GM23338 (cell line): ENCODE data around the gene ACAD11. TPM values are rescaled to one million over a fixed set of nuclear protein-coding genes. Genes with fewer than 3 reads are reported as not detected.
A peak's percentile ranks its signal among the peaks of the same experiment; 100 is the strongest.

Experiments used
- ATAC-seq: fragments of 200-7000 bp; cut with Tn5 transposase; 3 replicates; pipeline ENCODE4 v1.9.1; 2020
- DNase-seq: peaks from one replicate; pipeline ENCODE4 v3.0.0-alpha.2; 2015; ENCODE audit warnings: low spot score
- H2AFZ ChIP-seq: fragments of 200-600 bp; sonication (generic); 2 replicates; pipeline ENCODE4 v1.8.0; 2016; ENCODE audit warnings: antibody characterized with exemption, mild to moderate bottlenecking, moderate library complexity
- H3F3A ChIP-seq: fragments of 200-600 bp; sonication (generic); replicated peaks from 2 replicates; pipeline ENCODE4 v1.8.0; 2017; ENCODE audit warnings: antibody characterized with exemption, mixed run types, low read depth
- H3K27ac ChIP-seq: fragments of 200-600 bp; sonication (generic); 2 replicates; pipeline ENCODE4 v1.6.1; 2016; ENCODE audit warnings: low read depth
- H3K27me3 ChIP-seq: fragments of 200-600 bp; sonication (generic); 2 replicates; pipeline ENCODE4 v1.8.0; 2016; ENCODE audit warnings: mild to moderate bottlenecking, mixed run types, moderate library complexity; ENCODE audit not compliant: insufficient read depth
- H3K36me3 ChIP-seq: fragments of 200-600 bp; sonication (generic); 2 replicates; pipeline ENCODE4 v1.8.0; 2016; ENCODE audit warnings: mild to moderate bottlenecking; ENCODE audit not compliant: insufficient read depth
- H3K4me1 ChIP-seq: fragments of 200-600 bp; sonication (generic); 2 replicates; pipeline ENCODE4 v1.8.0; 2016; ENCODE audit warnings: mild to moderate bottlenecking, moderate library complexity; ENCODE audit not compliant: insufficient read depth
- H3K4me2 ChIP-seq: fragments of 200-600 bp; sonication (generic); 2 replicates; pipeline ENCODE4 v1.7.1; 2017; ENCODE audit warnings: mixed run types
- H3K4me3 ChIP-seq: fragments of 200-600 bp; sonication (generic); 2 replicates; pipeline ENCODE4 v1.6.1; 2016; ENCODE audit warnings: mixed run types
- H3K79me2 ChIP-seq: fragments of 200-600 bp; sonication (generic); replicated peaks from 2 replicates; pipeline ENCODE4 v1.8.0; 2017; ENCODE audit warnings: mild to moderate bottlenecking; ENCODE audit not compliant: insufficient read depth
- H3K9me2 ChIP-seq: fragments of 200-600 bp; sonication (generic); 2 replicates; pipeline ENCODE4 v1.8.0; 2017; ENCODE audit not compliant: insufficient read depth
- H4K20me1 ChIP-seq: fragments of 200-600 bp; sonication (generic); replicated peaks from 2 replicates; pipeline ENCODE4 v1.8.0; 2017; ENCODE audit warnings: mild to moderate bottlenecking; ENCODE audit not compliant: insufficient read depth
- H3K27ac Mint-ChIP-seq: 2 replicates; pipeline ENCODE4 v1.8.0; 2020; ENCODE audit warnings: inconsistent platforms, mild to moderate bottlenecking, moderate library complexity, mixed read lengths
- H3K27me3 Mint-ChIP-seq: 3 replicates; pipeline ENCODE4 v1.8.0; 2022; ENCODE audit warnings: low read depth, mild to moderate bottlenecking, moderate library complexity, mixed read lengths, inconsistent platforms; ENCODE audit not compliant: insufficient read depth, poor library complexity
- H3K36me3 Mint-ChIP-seq: 3 replicates; pipeline ENCODE4 v1.8.0; 2021; ENCODE audit warnings: low read depth, mild to moderate bottlenecking, inconsistent platforms, moderate library complexity, mixed read lengths
- H3K4me1 Mint-ChIP-seq: 3 replicates; pipeline ENCODE4 v1.8.0; 2020; ENCODE audit warnings: mild to moderate bottlenecking, inconsistent platforms, mixed read lengths
- H3K4me3 Mint-ChIP-seq: 3 replicates; pipeline ENCODE4 v1.8.0; 2021; ENCODE audit warnings: moderate library complexity, mild to moderate bottlenecking, inconsistent platforms, mixed read lengths
- H3K9me3 Mint-ChIP-seq: 3 replicates; pipeline ENCODE4 v1.8.0; 2020; ENCODE audit warnings: moderate library complexity, mild to moderate bottlenecking, inconsistent platforms, mixed read lengths
- CREB1 ChIP-seq: fragments of 250-450 bp; sonication (Bioruptor Pico); IDR thresholded peaks from 2 replicates; pipeline ENCODE4 v1.5.0; 2020; ENCODE audit warnings: low read depth, mild to moderate bottlenecking, moderate library complexity
- CTCF ChIP-seq, 2 experiments: fragments of 200-600 bp in 1 of 2; sonication (generic) in 1 of 2; conservative IDR thresholded peaks; 2 replicates each; pipeline versions ENCODE4 v1.5.1 to v1.6.1; 2016 to 2017; ENCODE audit warnings: antibody characterized with exemption in 2 of 2, low read depth in 2 of 2, mild to moderate bottlenecking in 2 of 2, moderate library complexity in 1 of 2
- ETS1 ChIP-seq: IDR thresholded peaks from 2 replicates; pipeline ENCODE4 v1.6.1; 2016; ENCODE audit warnings: antibody characterized with exemption
- EZH2 ChIP-seq: fragments of 200-600 bp; sonication (generic); IDR thresholded peaks from one replicate; pipeline ENCODE4 v1.8.0; 2017; ENCODE audit warnings: antibody characterized with exemption, mild to moderate bottlenecking, low read depth; ENCODE audit not compliant: unreplicated experiment
- EZH2phosphoT487 ChIP-seq: fragments of 200-600 bp; sonication (generic); IDR thresholded peaks from one replicate; pipeline ENCODE4 v1.8.1; 2018; ENCODE audit warnings: antibody characterized with exemption; ENCODE audit not compliant: unreplicated experiment
- JUNB ChIP-seq: IDR thresholded peaks from one replicate; pipeline ENCODE4 v1.6.1; 2016; ENCODE audit warnings: antibody characterized with exemption; ENCODE audit not compliant: unreplicated experiment
- NANOG ChIP-seq: IDR thresholded peaks from 2 replicates; pipeline ENCODE4 v1.6.1; 2016; ENCODE audit warnings: antibody characterized with exemption, borderline replicate concordance
- REST ChIP-seq: IDR thresholded peaks from one replicate; pipeline ENCODE4 v1.6.1; 2018; ENCODE audit warnings: antibody characterized with exemption; ENCODE audit not compliant: unreplicated experiment
- STAT1 ChIP-seq: IDR thresholded peaks from one replicate; pipeline ENCODE4 v1.6.1; 2016; ENCODE audit warnings: antibody characterized with exemption; ENCODE audit not compliant: unreplicated experiment
- ZNF114 ChIP-seq: fragments of 250-450 bp; sonication (Bioruptor Pico); IDR thresholded peaks from 2 replicates; pipeline ENCODE4 v1.5.0; 2020; ENCODE audit warnings: mild to moderate bottlenecking, moderate library complexity
- ZNF331 ChIP-seq: fragments of 250-450 bp; sonication (Bioruptor Pico); IDR thresholded peaks from 2 replicates; pipeline ENCODE4 v1.5.0; 2020; ENCODE audit warnings: low read depth, mild to moderate bottlenecking, moderate library complexity
- polyA plus RNA-seq: library from polyadenylated mRNA; unstranded; fragments of >200 nt; fragmentation: Nextera tagmentation; extraction: Ambion mirVana; gene quantifications from 2 replicates; pipeline ENCODE4 v1.2.1, GENCODE V29; 2016
- total RNA-seq: library from RNA; depleted of rRNA; stranded (reverse); fragments of >200 nt; shearing (Covaris generic); gene quantifications from 2 replicates; pipeline ENCODE4 v1.2.3, GENCODE V29; 2014

The ACAD11 gene
- total and polyA plus RNA-seq, 2 experiments from 2014 or later, result 11.4 to 17.1 TPM

- no peak for TF ChIP-seq ETS1
- no peak for TF ChIP-seq NANOG
- no peak for TF ChIP-seq REST
- TF ChIP-seq EZH2phosphoT487, result no peak
- no peak for TF ChIP-seq CTCF (conservative IDR thresholded peaks at IDR 0.05; ENCODE audit: low read depth in 2 of 2)
Measured at GRCh38 chr3:132563420-132564069, 96.1 kb downstream of the ACAD11 start (continued).

GRCh38 chr3:132561003-132561402, 98.6 kb downstream of the ACAD11 start:
- TF ChIP-seq JUNB (no peak), REST (no peak), STAT1 (no peak), CTCF (conservative IDR thresholded peaks at IDR 0.05; ENCODE audit: low read depth in 2 of 2) (no peak), ETS1 (no peak), EZH2phosphoT487 (no peak), ZNF331 (no peak), EZH2 (no peak), CREB1 (CRISPR knock-in tag) (no peak), NANOG (no peak), ZNF114 (CRISPR knock-in tag) (no peak)
- Histone ChIP-seq H3K4me2 (no peak overlapping the region), H3K27ac (no peak overlapping the region), H3K36me3 (no peaks in the 10 kb centered on the region), H3K27me3 (no peaks in the 10 kb centered on the region), H3K79me2 (no peaks in the 10 kb centered on the region), H3F3A (no peaks in the 10 kb centered on the region), H4K20me1 (no peaks in the 10 kb centered on the region), H3K4me1 (no peaks in the 10 kb centered on the region), H2AFZ (no peak overlapping the region), H3K4me3 (no peak overlapping the region), H3K9me2 (no peaks in the 10 kb centered on the region)
- no peak overlapping the region for H3K27ac Mint-ChIP-seq
- DNase-seq, result no peak
- H3K4me3 Mint-ChIP-seq, result no peak overlapping the region
- peaks cover 2% of the 10 kb centered on the region for H3K27me3 Mint-ChIP-seq
- H3K36me3 Mint-ChIP-seq, result peaks cover 6% of the 10 kb centered on the region; the same call in 2 of the 3 replicates
- H3K9me3 Mint-ChIP-seq, result no peaks in the 10 kb centered on the region; the same call in 2 of the 3 replicates
- ATAC-seq, result peak; percentile 85
- H3K4me1 Mint-ChIP-seq, result peaks cover 11% of the 10 kb centered on the region; the same call in 2 of the 3 replicates
